ENCODE measurements around the gene OR2D3.

- no peak for TF ChIP-seq CTCF (IDR thresholded peaks at IDR 0.05; ENCODE audit: insufficient read depth, low read length, poor library complexity, severe bottlenecking)
- no peak for TF ChIP-seq EZH2phosphoT487 (conservative IDR thresholded peaks at IDR 0.05; ENCODE audit: low read length)
These were observed 44.5 kb upstream of the OR2D3 start, which contains the start of gene OR10A4 for GRCh38 chr11:6876325-6876724.

Measured in SU-DHL-6 (cell line).